Epidermal melanocyte (primary cell): Measurements from ENCODE around the gene METRNL.

ENCODE experiments used
- DNase-seq: peaks from one replicate; pipeline ENCODE4 v3.0.0; 2011; ENCODE audit warnings: low spot score; ENCODE audit not compliant: insufficient read length

Gene METRNL

DNA sequence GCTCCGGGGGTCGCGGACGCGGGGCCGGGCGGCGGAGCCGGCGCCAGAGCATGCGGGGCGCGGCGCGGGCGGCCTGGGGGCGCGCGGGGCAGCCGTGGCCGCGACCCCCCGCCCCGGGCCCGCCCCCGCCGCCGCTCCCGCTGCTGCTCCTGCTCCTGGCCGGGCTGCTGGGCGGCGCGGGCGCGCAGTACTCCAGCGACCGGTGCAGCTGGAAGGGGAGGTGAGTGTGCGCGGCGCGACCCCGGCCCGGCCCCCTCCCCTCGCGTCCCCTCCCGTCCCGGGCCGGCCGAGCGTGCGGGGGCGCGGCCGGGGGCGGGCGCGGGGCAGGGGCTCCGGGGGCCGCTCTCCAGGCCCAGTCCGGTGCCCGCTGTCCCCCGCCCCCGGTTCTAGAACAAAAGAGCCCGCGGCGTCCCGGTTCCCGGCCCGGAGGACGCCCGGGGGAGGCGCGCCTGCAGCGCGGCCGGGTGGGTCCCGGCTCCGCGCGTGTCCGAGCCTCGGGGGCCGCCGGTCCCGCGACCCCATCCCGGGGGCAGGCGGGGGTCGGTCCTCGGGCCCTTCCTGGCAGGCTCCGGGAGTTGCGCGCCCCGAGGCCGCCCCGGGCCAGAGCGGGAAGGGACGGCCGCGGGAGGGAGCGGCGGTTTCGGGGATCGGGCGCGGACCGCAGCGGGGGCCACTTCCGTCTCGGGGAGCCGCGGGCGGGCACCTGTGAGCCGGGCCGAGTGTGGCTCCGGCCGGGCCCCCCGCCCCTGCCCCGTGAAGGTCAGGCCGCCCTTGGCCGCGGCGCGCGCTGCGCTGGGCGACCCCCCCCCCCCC lies 563 bp downstream of the METRNL start:
- no peak for DNase-seq

DNA sequence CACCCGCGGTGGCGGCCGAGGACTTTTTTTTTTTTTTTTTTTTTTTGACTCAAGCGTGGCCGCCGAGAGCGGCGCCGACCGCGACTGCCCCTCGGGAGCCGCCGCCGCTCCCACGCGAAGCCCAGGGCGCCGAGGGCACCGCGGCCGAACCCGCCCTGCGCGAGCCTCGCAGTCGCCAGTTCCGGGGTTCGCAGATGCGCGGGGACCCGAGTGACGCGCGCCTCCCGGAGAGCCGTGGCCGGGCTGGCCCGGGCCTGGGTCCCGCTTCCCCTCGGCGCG lies 1.1 kb downstream of the METRNL start:
- no peak for DNase-seq

DNA sequence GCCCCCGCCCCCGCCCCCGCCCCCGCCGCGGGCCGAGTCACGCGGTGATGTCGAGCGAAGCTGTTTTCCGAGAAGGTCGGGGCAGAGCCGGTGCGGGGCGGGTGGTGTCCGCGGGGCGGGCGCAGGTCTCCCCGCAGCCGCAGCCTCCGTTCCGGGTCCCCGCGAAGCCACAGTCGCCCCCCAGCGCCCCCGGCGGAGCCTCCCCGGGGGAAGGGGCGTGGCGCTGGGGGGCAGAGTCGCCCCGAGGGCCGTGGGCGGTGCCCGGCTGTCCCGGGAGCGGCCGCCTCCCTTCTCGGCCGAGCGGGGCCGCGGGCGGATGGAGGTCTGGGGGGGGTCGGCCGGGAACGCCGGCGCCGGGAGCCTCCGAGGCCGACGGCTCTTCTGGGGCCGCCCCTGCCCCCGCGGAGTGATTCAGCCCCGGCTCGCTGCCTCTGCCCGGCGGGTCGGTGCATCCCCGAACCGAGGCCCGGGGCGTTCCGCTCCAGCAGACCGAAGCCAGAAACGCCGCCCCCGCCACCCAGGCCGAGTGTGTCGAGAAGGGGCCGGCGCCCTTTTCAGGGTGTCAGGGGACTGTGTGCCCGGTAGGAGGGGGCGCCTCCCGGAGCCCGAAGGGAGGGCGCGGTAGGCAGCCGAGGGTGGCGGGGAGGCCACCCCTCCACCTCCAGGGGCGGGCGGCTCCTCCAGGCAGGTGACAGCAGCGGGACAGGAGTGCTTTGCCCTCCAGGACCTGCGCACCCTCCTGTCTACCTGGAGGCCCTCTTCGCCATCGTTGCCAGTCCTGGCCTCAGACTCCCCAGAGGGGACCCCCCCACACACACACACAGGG lies 1.7 kb downstream of the METRNL start:
- DNase-seq = peak; percentile 34

DNA sequence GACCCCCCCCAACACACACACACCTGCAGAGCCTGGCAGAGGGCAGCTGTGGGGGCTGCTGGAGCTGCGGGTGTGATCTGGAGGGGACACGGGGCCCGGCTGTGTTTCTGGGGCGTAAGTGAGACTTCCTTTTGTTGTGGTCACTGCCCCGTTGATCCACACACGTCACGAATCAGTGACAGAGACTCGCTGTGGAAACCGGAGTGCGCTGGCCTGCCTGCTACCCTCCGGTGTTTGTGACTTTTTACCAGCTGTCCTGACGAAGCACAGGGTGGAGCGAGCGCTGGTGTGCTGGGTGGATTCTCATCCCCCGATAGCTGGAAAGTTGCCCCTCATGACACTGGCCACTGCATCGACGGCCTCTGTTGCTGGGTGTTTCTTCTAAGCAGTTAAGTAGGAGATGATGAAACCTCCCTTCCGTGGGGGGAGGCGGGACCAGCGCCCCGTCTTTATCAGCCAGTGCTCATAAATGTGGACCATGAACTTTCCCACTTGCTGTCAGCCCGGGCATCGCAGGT lies 2.3 kb downstream of the METRNL start:
- no peak for DNase-seq

DNA sequence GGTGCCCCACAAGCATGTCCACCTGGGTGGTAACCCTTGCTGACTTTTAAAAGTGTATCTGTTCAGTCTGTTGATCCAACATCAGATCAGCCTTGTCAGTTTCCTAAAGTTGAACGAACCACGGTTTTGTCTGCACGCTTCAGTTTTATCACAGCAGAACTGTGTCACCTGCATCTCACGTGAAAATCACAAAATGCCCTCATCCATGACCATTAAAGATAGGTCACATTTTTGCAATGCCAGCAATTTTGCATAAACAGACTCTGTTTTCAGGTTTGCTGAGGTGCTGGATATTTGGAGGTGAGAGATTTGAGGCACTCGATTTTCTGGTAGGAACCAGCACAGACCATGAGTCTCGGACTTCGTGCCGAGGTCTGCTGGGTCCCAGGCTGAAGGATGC lies 3.0 kb downstream of the METRNL start:
- no peak for DNase-seq

DNA sequence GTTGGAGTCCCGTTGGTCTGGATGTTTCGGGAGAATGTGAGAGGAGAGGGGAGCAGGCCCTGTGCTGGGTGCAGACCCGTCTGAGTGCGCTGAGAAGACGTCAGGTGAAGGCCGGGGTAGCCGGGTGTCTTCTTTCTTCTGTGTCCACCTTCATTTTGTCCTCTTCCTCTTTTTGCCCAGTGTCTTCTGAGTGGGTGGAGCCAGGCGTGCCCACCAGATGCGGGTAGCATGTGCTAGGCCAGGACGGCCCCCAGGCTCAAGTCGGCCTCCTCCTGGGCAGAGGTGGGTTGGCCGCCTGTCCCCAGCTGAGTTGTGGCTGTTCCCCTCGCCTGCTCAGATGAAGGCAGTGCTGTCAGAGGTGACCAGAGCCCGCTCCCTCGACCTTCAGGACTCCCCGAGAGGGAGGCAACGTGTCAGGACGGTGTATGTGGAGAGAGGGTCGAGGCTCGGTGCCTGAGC lies 3.5 kb downstream of the METRNL start:
- no peak for DNase-seq

DNA sequence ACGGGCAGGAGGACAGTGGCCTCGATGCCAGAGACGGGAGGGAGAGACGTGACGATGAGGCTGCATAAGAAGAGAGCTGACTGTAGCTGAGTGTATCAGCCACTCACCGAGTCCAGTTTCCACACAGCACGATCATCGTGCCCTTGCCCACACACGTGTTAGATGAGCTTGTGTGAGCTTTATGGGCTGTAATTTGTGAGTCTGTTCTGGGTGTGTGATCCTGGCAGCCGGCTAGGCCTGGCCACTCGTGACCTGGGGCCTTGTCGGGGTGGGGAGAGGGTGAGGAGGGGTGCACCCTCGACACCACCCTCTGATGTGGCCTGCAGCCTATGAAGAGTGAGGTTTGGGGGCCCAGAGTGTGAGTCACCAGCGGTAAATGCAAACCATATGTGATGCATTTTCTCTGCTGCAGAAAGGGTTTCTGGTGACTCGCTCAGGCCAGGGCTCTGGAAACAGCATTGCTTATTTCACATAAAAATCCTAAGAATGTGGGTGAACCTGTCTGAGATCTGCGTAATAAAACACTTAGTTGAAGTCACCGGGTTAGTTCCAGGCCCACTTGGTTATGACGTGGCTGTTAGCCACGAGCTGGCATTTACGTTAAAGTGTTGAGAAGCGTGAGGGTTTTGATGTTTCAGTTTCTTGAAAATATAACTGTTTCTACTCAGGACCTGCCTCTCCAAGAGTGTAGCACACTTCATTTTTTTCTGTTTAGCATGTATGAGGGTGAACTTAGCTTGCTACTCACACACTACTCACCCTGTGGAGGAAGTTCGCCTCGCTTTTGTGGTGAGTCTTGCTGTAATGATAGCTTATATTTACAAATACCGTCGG lies 4.2 kb downstream of the METRNL start:
- DNase-seq = peak; percentile 95

DNA sequence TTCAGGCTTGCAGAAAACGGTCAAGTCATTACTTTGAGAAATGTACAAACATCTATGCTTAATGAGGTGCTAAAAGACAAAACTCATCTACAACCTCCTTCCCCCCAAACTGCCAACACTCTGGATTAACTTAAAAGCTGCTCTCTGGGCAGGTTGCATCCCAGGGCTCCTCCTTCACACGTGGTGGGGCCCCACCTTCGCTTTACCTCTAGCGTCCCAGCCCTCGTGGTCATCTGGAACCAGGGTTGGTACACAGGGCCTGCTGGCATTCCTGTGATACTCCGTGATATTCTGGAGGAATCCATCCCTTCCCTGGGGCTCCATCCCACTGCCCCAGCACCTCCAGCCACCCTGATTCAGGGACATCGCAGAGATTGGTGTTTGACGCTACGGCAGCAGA lies 4.8 kb downstream of the METRNL start:
- DNase-seq = no peak

DNA sequence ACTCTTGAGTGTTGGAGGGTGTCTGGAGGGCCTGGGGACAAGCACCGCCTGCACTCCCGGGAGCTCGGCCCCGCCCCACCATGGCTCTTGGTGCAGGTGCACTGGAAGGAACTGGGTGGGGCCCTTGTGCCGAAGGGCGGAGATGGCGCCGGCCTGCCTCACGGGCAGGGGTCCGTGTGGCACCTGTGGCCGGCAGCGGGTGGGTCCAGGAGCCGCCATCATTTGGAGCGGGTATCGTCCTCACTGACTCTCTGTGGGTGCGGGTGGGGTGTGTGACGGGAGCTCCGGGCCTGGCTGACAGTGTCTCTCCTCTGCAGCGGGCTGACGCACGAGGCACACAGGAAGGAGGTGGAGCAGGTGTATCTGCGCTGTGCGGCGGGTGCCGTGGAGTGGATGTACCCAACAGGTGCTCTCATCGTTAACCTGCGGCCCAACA lies 5.2 kb downstream of the METRNL start:
- DNase-seq = no peak

DNA sequence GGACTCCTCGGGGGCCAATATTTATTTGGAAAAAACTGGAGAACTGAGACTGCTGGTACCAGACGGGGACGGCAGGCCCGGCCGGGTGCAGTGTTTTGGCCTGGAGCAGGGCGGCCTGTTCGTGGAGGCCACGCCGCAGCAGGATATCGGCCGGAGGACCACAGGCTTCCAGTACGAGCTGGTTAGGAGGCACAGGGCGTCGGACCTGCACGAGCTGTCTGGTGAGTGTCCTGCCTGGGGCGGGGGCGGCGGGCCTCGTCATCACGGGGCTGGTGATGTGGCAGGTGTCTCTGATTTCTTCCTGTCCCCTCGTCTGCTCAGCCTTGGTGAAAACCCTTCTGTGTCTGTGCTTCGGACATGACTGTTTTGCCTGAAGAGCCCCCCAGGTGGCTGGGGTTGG lies 5.7 kb downstream of the METRNL start:
- no peak for DNase-seq

DNA sequence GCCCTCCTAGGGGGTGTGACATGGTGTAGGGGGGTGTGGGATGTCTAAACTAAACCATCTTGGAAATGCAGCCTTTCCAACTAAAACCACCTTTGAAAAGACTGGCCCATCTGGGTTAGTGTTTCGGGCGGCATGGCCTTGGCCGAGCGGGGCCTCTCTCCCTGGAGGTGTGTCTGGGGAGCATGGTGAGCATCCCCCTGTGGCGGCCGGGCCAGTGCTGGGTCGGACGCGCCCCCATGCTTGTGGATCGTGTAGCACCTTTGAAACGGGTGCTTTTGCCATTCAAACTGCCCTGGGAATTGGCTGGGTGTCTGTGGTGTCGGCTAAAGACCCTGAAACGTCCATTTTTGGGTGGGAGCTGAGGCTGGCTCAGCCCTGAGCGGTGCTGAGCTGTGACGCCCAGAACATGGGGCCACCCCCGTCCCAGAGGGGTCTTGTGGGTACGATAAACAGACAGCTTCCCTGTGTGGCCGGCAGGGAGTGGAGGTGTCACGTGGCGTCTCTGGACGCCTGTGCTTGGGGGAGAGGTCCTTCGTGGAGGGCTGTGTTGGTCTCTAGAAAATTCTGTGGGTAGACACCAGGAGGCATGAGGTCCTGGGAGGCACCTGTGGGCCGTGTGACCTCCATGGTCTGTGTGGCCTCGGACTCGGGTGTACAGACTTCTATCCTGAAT lies 6.3 kb downstream of the METRNL start:
- no peak for DNase-seq

DNA sequence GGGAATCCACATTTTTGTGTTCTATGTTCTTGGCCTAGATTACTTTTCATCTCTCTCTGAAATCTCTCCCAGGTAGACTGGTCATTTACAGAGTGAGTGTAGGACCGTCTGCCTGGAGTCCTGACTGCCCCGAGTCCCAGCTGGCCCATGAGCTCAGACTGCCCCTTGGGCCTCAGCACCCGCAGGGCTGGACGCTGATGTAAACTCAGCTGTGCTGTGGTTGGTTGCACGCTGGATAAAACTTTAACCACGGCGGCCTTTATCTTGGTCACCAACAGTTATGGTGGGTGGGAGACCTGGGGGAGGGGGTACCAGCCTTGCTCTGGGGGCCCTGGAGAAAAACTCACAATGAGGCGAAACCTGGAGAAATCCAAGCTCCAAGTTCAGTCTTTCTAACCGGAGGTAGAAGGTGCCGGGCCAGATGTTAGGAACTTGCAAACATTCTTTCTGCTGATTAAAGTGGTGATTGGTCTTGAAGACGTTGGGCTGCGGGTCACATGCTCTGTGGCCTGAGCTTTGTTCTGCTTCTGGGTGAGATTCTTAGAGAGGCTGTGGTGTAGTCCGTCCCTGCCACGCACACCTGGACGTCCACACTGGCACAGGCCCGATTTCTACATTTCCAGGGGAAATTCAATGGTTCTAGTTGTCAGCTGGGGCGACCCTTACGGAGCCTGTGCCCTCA lies 6.9 kb downstream of the METRNL start:
- DNase-seq = no peak

DNA sequence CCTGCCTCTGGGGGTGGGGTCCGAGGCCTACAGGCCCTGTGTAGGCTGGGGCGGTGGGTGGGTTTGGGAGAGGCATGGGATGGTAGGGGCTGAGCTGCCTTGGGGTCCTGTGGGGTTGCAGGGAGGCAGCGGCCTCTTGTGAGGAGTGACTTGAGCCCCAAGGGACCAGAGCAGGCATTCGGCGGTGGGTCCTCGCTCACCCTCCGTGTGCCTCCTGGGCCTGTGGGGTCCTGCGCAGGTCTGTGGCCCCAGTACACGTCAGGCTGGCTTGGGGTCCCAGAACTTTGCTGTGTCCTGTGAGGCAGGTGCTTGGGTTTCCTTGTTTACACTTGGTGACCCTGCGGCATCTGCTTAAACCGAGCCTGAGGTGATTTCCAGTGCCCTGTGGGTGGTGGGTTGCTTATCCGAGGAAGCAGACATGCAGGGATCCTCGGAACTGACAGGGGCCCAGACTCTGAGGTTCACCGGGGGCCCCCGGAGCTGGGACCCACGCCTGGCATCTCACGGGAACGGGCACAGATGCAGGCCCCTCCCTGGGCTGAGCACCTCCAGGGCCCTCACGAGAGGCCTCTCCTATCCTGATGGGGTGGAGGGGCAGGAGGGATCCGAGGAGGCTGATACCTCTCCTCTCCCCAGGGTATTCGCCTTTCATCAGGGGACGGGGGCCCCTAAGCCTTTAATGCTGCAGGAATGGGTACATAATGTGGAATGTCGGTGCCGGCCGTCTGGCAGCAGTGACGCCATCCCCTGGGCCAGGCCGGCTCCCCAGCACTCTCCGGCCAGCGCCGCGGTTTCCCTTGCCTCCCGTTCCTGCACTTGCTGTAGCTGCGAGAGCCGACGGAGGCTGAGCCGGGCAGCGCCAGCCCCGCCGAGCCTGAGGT lies 7.7 kb downstream of the METRNL start:
- DNase-seq = no peak

DNA sequence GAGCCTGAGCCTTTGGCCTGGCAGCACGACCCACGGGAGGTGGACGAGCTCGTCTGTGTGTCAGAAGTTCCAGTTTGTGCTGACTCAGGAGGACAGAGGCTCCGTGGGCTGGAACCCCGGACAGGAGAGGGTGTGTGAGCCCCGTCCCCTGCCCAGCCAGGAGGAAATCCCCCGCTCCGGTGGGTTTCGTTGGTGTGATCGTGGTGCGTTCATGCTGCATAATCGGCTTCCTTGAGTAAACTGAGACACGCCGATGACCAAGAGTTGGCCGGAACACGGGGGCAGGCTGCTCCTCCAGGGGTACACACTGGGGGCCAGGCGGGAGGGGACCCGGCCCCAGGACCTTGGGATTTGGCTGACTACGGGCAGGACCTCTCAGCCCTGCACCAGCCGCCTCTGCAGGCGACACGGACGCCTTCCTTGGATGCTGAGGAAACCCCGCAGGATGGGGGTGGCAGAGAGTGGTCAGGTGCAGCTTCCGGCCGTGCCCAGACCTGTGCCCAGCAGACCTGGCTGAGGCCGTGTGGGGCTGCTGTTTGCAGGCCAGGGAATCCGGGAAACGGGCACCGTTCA lies 8.5 kb downstream of the METRNL start:
- no peak for DNase-seq

DNA sequence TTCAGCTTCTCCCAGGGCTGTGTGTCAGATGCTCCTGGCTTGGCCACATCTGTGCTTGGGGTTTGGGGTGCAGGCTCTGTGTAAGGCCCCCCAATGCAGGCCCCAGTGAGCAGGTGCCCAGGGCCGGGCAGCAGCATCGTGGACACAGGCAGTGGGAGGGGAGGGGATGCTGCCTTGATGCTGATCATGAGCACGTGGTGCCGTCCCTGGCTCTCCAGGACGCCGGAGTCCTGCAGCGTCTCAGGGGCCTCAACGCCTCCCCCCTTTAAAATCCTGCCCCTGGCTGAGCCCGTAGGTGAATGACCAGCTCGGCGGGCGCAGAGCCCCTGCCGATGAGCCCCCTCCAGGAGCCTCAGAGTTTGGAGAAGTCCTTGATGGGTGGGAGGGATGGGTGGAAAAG lies 9.0 kb downstream of the METRNL start:
- no peak for DNase-seq

DNA sequence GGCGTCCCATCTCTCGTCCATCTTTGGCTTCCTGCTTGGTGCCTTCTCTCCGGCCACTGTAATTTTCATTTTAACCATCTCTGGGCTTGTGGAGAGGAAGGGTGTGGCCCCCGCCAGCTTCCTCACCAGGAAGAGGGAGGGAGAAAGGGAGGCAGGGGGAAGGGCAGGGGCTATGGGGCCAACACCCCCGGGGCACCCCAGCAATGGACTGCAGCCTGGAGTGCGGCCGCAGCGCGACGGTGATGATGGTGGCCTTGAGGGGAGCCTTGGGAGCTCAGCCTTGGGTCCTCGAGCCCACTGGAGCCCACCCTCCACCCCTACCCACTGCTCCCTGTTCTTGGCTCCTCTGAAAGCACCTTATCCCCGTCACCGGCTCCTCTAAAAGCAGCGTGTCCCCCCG lies 9.5 kb downstream of the METRNL start:
- DNase-seq = no peak

DNA sequence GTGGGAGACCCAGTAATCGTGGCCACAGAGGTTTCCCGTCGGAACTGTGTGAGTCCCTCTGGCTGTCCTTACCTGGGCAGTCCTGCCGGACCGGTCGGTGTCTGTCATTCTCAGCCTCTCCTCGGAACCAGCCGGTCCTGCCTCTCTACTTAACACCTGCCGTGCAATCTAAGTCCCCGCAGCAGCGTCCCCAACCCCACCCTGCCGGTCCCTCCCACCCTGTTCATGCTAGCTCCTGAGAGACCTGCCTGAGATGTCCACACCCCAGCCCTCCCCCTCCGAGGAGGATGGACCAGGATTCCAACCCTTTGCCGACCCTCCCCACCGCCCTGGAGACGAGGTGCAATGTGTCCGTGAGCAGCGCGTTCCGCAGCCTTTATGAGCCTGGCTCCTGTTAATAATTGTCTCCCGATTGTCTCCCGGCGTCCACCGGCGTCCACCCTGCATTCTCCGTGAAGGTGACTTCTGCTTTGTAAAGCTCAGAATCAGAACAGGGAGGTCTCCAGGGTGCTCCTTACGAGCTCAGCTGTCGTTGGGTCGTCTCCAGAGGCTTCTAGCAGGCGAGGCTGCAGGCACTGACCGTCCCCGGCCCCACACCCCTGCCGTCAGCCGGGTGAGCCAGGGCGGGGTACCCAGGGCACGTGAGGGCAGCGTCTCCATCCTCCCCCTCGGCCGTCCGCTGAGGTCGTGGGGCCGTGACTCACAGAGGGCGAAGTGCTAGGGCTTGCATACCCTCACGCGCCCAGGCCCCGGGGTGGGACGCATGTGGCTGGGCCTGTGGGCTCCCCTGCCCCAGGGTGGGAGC lies 10.1 kb downstream of the METRNL start:
- DNase-seq = no peak
